DND-41 (cell line): ENCODE results near the gene MYO19.

Experiments used
- ATAC-seq: fragments of 200-7000 bp; cut with Tn5 transposase; 3 replicates; pipeline ENCODE4 v1.9.1; 2021; ENCODE audit warnings: low read depth; ENCODE audit not compliant: insufficient read depth
- DNase-seq: peaks from one replicate; pipeline ENCODE4 v3.0.0-alpha.2; 2020
- H2AFZ ChIP-seq: 2 replicates; pipeline ENCODE4 v1.6.0; 2012; ENCODE audit warnings: low read depth, low read length
- H3K27ac ChIP-seq: 2 replicates; pipeline ENCODE4 v1.5.1; 2012; ENCODE audit warnings: low read length, inconsistent platforms
- H3K27me3 ChIP-seq: fragments of 200-600 bp; sonication (generic); 2 replicates; pipeline ENCODE4 v1.6.0; 2012; ENCODE audit warnings: low read length, mild to moderate bottlenecking, inconsistent platforms; ENCODE audit not compliant: insufficient read depth, poor library complexity
- H3K36me3 ChIP-seq: 2 replicates; pipeline ENCODE4 v1.5.1; 2012; ENCODE audit warnings: low read length, inconsistent platforms; ENCODE audit not compliant: insufficient read depth
- H3K4me1 ChIP-seq: 2 replicates; pipeline ENCODE4 v1.5.1; 2012; ENCODE audit warnings: mild to moderate bottlenecking, low read length; ENCODE audit not compliant: insufficient read depth
- H3K4me2 ChIP-seq: 2 replicates; pipeline ENCODE4 v1.6.0; 2012; ENCODE audit warnings: mild to moderate bottlenecking, moderate library complexity, low read length, inconsistent platforms; ENCODE audit not compliant: insufficient read depth
- H3K4me3 ChIP-seq, 2 experiments: fragments of 200-600 bp in 1 of 2; shearing (Covaris generic) in 1 of 2; 2 replicates each; pipeline ENCODE4 v1.5.1; 2012 to 2016; ENCODE audit warnings: inconsistent platforms in 2 of 2, low read length in 2 of 2, mild to moderate bottlenecking in 2 of 2, low read depth in 1 of 2, moderate library complexity in 1 of 2
- H3K79me2 ChIP-seq: 2 replicates; pipeline ENCODE4 v1.6.0; 2012; ENCODE audit warnings: low read length, inconsistent platforms; ENCODE audit not compliant: insufficient read depth
- H3K9ac ChIP-seq: 2 replicates; pipeline ENCODE4 v1.6.0; 2012; ENCODE audit warnings: low read depth, mild to moderate bottlenecking, inconsistent platforms, low read length, moderate library complexity
- H3K9me3 ChIP-seq: 2 replicates; pipeline ENCODE4 v1.5.1; 2012; ENCODE audit warnings: low read length, moderate library complexity, mild to moderate bottlenecking, inconsistent platforms; ENCODE audit not compliant: insufficient read depth, severe bottlenecking
- H4K20me1 ChIP-seq: 2 replicates; pipeline ENCODE4 v1.6.0; 2012; ENCODE audit warnings: low read length; ENCODE audit not compliant: insufficient read depth
- EZH2 ChIP-seq: IDR thresholded peaks from 3 replicates; pipeline ENCODE4 v1.6.1; 2012; ENCODE audit warnings: borderline replicate concordance, low read depth, mild to moderate bottlenecking, moderate library complexity, low read length, inconsistent platforms; ENCODE audit not compliant: severe bottlenecking
- TF ChIP-seq, protein P1 (sequence below): IDR thresholded peaks from 2 replicates; pipeline ENCODE4 v1.5.1; 2012; ENCODE audit warnings: borderline replicate concordance, low read length, moderate library complexity, mild to moderate bottlenecking; ENCODE audit not compliant: poor library complexity, severe bottlenecking; ENCODE audit errors: extremely low read depth

MYO19 gene

GRCh38 chr17:36527621-36528250, 6.9 kb downstream of the MYO19 start:
- DNase-seq, result peak; percentile 1
- peaks cover 24% of the 10 kb centered on the region for H3K79me2 ChIP-seq
- peaks cover 8% of the 10 kb centered on the region for H4K20me1 ChIP-seq
- H3K36me3 ChIP-seq, result peaks cover 81% of the 10 kb centered on the region
- H3K9ac ChIP-seq, result no peak overlapping the region
- H3K27ac ChIP-seq, result no peak overlapping the region
- ATAC-seq, result no peak
- no peak overlapping the region for H3K4me3 ChIP-seq
- H2AFZ ChIP-seq, result no peak overlapping the region
- TF ChIP-seq, protein P1, sequence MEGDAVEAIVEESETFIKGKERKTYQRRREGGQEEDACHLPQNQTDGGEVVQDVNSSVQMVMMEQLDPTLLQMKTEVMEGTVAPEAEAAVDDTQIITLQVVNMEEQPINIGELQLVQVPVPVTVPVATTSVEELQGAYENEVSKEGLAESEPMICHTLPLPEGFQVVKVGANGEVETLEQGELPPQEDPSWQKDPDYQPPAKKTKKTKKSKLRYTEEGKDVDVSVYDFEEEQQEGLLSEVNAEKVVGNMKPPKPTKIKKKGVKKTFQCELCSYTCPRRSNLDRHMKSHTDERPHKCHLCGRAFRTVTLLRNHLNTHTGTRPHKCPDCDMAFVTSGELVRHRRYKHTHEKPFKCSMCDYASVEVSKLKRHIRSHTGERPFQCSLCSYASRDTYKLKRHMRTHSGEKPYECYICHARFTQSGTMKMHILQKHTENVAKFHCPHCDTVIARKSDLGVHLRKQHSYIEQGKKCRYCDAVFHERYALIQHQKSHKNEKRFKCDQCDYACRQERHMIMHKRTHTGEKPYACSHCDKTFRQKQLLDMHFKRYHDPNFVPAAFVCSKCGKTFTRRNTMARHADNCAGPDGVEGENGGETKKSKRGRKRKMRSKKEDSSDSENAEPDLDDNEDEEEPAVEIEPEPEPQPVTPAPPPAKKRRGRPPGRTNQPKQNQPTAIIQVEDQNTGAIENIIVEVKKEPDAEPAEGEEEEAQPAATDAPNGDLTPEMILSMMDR, result no peak
- TF ChIP-seq EZH2, result no peak
- H3K4me1 ChIP-seq, result peaks cover 13% of the 10 kb centered on the region
- H3K9me3 ChIP-seq, result no peaks in the 10 kb centered on the region
- H3K4me2 ChIP-seq, result no peak overlapping the region
- H3K27me3 ChIP-seq, result no peaks in the 10 kb centered on the region

GRCh38 chr17:36525888-36526287, 8.8 kb downstream of the MYO19 start:
- Histone ChIP-seq H3K79me2 (peaks cover 14% of the 10 kb centered on the region), H4K20me1 (peaks cover 5% of the 10 kb centered on the region), H3K9me3 (no peaks in the 10 kb centered on the region), H3K4me1 (no peaks in the 10 kb centered on the region), H3K27me3 (no peaks in the 10 kb centered on the region), H2AFZ (no peak overlapping the region), H3K4me3 (no peak overlapping the region), H3K27ac (no peak overlapping the region), H3K36me3 (peaks cover 75% of the 10 kb centered on the region), H3K4me2 (no peak overlapping the region), H3K9ac (no peak overlapping the region)
- ATAC-seq (no peak), DNase-seq (peak; percentile 1)
- TF ChIP-seq EZH2, result no peak
- TF ChIP-seq, protein P1, result no peak

DNA sequence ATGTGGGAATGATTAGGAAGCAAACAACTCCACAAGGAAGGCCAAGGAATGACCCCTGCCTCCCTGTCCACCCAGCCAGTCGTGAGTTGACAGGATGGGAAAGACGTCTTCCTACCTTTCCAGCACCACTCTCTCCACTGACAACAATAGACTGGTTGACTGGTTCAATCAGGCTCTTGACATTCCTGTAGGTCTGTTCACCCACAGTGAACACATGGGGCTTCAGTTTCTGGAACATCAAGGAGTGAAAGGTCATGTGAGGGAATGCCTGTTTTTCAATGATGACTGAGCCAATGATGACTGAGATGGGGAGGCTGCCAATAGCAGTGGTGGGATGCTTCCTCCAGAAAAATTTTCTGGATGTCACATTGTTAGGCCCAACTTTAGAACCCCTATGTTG, 9.6 kb downstream of the MYO19 start:
- TF ChIP-seq, protein P1, result no peak
- no peak for TF ChIP-seq EZH2
- ATAC-seq, result no peak
- H3K4me2 ChIP-seq, result no peak overlapping the region
- no peak overlapping the region for H3K27ac ChIP-seq
- no peaks in the 10 kb centered on the region for H3K27me3 ChIP-seq
- peaks cover 81% of the 10 kb centered on the region for H3K36me3 ChIP-seq
- H4K20me1 ChIP-seq, result peaks cover 5% of the 10 kb centered on the region
- H3K79me2 ChIP-seq, result peaks cover 15% of the 10 kb centered on the region
- no peaks in the 10 kb centered on the region for H3K4me1 ChIP-seq
- no peaks in the 10 kb centered on the region for H3K9me3 ChIP-seq
- no peak overlapping the region for H2AFZ ChIP-seq
- no peak for DNase-seq
- no peak overlapping the region for H3K9ac ChIP-seq
- no peak overlapping the region for H3K4me3 ChIP-seq
